ENCODE measurements around the gene SKIL. TPM values are rescaled to one million over a fixed set of nuclear protein-coding genes. Genes with fewer than 3 reads are reported as not detected.

SKIL gene
- total RNA-seq, 1 donor from 2014 or later = 94.0 TPM

DNA sequence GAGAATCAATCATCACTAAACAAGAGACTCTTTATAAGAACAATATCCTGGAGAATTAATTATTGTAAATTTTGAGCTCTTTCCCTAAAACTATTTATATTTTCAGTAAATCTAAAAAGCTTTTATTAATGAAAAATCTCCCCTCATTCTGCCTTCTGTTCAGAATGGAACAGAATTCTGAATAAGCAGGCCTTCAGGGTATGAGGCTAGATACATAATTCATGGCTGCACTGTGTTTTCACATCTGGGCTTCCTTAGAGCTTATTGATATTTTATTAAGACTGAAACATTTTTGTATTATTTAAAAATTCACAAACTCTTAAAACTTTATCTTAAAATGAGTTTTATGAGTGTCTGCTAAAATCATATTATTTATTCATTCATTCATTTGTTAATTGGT is 85.9 kb downstream of the SKIL start:
- H3K9me3 Mint-ChIP-seq (ENCODE audit: low read depth) = no peaks in the 10 kb centered on the region
- H3K4me1 Mint-ChIP-seq (ENCODE audit: low read depth) = no peaks in the 10 kb centered on the region
- H3K27ac Mint-ChIP-seq (ENCODE audit: unreplicated experiment) = no peak overlapping the region
- no peak overlapping the region for H3K4me3 Mint-ChIP-seq (ENCODE audit: unreplicated experiment)
- TF ChIP-seq, protein P1, sequence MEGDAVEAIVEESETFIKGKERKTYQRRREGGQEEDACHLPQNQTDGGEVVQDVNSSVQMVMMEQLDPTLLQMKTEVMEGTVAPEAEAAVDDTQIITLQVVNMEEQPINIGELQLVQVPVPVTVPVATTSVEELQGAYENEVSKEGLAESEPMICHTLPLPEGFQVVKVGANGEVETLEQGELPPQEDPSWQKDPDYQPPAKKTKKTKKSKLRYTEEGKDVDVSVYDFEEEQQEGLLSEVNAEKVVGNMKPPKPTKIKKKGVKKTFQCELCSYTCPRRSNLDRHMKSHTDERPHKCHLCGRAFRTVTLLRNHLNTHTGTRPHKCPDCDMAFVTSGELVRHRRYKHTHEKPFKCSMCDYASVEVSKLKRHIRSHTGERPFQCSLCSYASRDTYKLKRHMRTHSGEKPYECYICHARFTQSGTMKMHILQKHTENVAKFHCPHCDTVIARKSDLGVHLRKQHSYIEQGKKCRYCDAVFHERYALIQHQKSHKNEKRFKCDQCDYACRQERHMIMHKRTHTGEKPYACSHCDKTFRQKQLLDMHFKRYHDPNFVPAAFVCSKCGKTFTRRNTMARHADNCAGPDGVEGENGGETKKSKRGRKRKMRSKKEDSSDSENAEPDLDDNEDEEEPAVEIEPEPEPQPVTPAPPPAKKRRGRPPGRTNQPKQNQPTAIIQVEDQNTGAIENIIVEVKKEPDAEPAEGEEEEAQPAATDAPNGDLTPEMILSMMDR (IDR thresholded peaks at IDR 0.05) = no peak
- no peaks in the 10 kb centered on the region for H3K27me3 Mint-ChIP-seq (ENCODE audit: low read depth)
- H3K36me3 Mint-ChIP-seq (ENCODE audit: low read depth) = no peaks in the 10 kb centered on the region
- no peak for DNase-seq (ENCODE audit: low spot score)

Small RNAs within 50 kb of the gene (microRNA-seq; reads per million reads assigned to microRNA genes)
- not detected for gene MIR6828 (ENCODE audit: borderline number of aligned reads)

Other genes starting within 250 kb of the SKIL start
- gene PHC3, start 176.0 kb upstream of the SKIL start, total RNA-seq = 45.6 to 52.6 TPM (median 45.8 TPM) in 3 replicates
- gene PRKCI, start 135.3 kb upstream of the SKIL start, total RNA-seq = 36.7 to 59.8 TPM (median 55.4 TPM) in 3 replicates
- 0.51 to 2.5 TPM (median 0.62 TPM) in 3 replicates for gene CLDN11, start 61.2 kb downstream of the SKIL start, total RNA-seq
- 0.02 TPM in 1 of 3 replicates, not detected in the others for gene SLC7A14, start 228.4 kb downstream of the SKIL start, total RNA-seq

Data from chondrocyte (in vitro differentiated cells).